Hepatocyte (in vitro differentiated cells): Measurements from ENCODE around the gene DNAJB12.

Experiments used
- EZH2 ChIP-seq: fragments of 200-600 bp; sonication (generic); IDR thresholded peaks from 2 replicates; pipeline ENCODE4 v1.6.1; 2016; ENCODE audit warnings: antibody characterized with exemption, mild to moderate bottlenecking, borderline replicate concordance
- EZH2phosphoT487 ChIP-seq: fragments of 200-600 bp; sonication (generic); IDR thresholded peaks from one replicate; pipeline ENCODE4 v1.6.1; 2018; ENCODE audit warnings: antibody characterized with exemption, mild to moderate bottlenecking, low read depth, moderate library complexity; ENCODE audit not compliant: unreplicated experiment, severe bottlenecking
- TF ChIP-seq, protein P1 (sequence below): fragments of 200-600 bp; sonication (generic); IDR thresholded peaks from 2 replicates; pipeline ENCODE4 v1.5.1; 2016; ENCODE audit warnings: antibody characterized with exemption, mild to moderate bottlenecking; ENCODE audit not compliant: poor library complexity

DNA sequence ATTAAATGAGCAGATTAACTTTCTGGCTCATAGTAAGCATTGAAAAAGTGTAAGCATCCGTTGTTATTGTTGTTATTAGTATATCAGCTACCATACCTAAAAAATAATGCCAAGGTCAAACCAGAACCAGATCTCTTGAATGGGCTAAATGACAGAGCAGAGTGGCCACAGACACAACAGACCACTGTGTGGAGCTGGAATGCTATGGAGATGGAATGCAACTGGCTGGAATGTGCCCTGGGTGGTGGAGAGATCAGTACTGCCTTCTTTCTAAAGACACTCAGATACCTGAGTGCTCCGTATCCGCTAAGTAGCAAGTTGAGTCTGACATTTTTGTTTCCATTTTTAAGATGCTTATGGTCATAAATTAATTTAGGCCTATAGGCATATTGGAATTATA, 20.5 kb upstream of the DNAJB12 start:
- TF ChIP-seq EZH2 = no peak
- no peak for TF ChIP-seq EZH2phosphoT487
- TF ChIP-seq, protein P1, sequence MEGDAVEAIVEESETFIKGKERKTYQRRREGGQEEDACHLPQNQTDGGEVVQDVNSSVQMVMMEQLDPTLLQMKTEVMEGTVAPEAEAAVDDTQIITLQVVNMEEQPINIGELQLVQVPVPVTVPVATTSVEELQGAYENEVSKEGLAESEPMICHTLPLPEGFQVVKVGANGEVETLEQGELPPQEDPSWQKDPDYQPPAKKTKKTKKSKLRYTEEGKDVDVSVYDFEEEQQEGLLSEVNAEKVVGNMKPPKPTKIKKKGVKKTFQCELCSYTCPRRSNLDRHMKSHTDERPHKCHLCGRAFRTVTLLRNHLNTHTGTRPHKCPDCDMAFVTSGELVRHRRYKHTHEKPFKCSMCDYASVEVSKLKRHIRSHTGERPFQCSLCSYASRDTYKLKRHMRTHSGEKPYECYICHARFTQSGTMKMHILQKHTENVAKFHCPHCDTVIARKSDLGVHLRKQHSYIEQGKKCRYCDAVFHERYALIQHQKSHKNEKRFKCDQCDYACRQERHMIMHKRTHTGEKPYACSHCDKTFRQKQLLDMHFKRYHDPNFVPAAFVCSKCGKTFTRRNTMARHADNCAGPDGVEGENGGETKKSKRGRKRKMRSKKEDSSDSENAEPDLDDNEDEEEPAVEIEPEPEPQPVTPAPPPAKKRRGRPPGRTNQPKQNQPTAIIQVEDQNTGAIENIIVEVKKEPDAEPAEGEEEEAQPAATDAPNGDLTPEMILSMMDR = peak; percentile 4
